CD4-positive, alpha-beta memory T cell (primary cell): ENCODE results near the gene CABP5. TPM values are rescaled to one million over a fixed set of nuclear protein-coding genes. Genes with fewer than 3 reads are reported as not detected.

ENCODE experiments used
- polyA plus RNA-seq, 2 donors: library from polyadenylated mRNA; unstranded; fragments of 300-500 nt; fragmentation: Illumina TruSeq; gene quantifications; one replicate each; pipeline ENCODE4 v1.2.3, GENCODE V29; 2021
- total RNA-seq, 2 experiments: library from RNA; stranded (reverse); gene quantifications; one replicate each; pipeline ENCODE4 v1.2.3, GENCODE V29; 2021

The CABP5 gene
- total and polyA plus RNA-seq, 4 experiments from 2014 or later: not detected

Other genes with a start within 250 kb of the CABP5 start
- gene TPRX1, start 239.5 kb downstream of the CABP5 start, total RNA-seq: not detected
- gene TPRX1, start 239.5 kb downstream of the CABP5 start, polyA plus RNA-seq: not detected
- not detected for gene CRX, start 222.1 kb downstream of the CABP5 start, total RNA-seq
- gene CRX, start 222.1 kb downstream of the CABP5 start, polyA plus RNA-seq: not detected
- gene TPRX2, start 184.8 kb downstream of the CABP5 start, total RNA-seq: not detected
- not detected for gene TPRX2, start 184.8 kb downstream of the CABP5 start, polyA plus RNA-seq
- gene SULT2A1, start 157.8 kb downstream of the CABP5 start, total RNA-seq: not detected
- gene SULT2A1, start 157.8 kb downstream of the CABP5 start, polyA plus RNA-seq: not detected
- gene BSPH1, start 51.9 kb downstream of the CABP5 start, total RNA-seq: not detected
- not detected for gene BSPH1, start 51.9 kb downstream of the CABP5 start, polyA plus RNA-seq
- not detected for gene ELSPBP1, start 49.4 kb downstream of the CABP5 start, total RNA-seq
- gene ELSPBP1, start 49.4 kb downstream of the CABP5 start, polyA plus RNA-seq: not detected
- 10 to 100 TPM; 10.7 to 11.1 TPM for gene PLA2G4C, start 66.7 kb upstream of the CABP5 start, total RNA-seq
- gene PLA2G4C, start 66.7 kb upstream of the CABP5 start, polyA plus RNA-seq: under 1 TPM; 0.44 to 0.81 TPM
- gene LIG1, start 126.3 kb upstream of the CABP5 start, total RNA-seq: 100 to 1,000 TPM; 118 to 124 TPM
- 10 to 100 TPM; 13.4 to 30.6 TPM for gene LIG1, start 126.3 kb upstream of the CABP5 start, polyA plus RNA-seq
- 10 to 100 TPM; 10.5 to 11.8 TPM for gene ZSWIM9, start 126.6 kb upstream of the CABP5 start, total RNA-seq
- 1 to 10 TPM in 1 of 2 donors, under 1 TPM in 1; 0.25 to 1.6 TPM for gene ZSWIM9, start 126.6 kb upstream of the CABP5 start, polyA plus RNA-seq
- gene CARD8, start 211.8 kb upstream of the CABP5 start, total RNA-seq: 100 to 1,000 TPM; 310 to 316 TPM
- 10 to 100 TPM; 74.9 to 90.5 TPM for gene CARD8, start 211.8 kb upstream of the CABP5 start, polyA plus RNA-seq
- under 1 TPM in 1 of 2 experiments, not detected in 1; 0.36 TPM for gene ZNF114, start 226.0 kb upstream of the CABP5 start, total RNA-seq
- gene ZNF114, start 226.0 kb upstream of the CABP5 start, polyA plus RNA-seq: not detected